ENCODE measurements around the gene SNAPIN. TPM values are rescaled to one million over a fixed set of nuclear protein-coding genes. Genes with fewer than 3 reads are reported as not detected.

SNAPIN gene
- total RNA-seq, 2 donors from 2014 or later: 64.9 to 73.0 TPM

GRCh38 chr1:153643816-153644215 lies 14.7 kb upstream of the SNAPIN start:
- DNase-seq (ENCODE audit: low spot score): no peak
- Histone ChIP-seq H3K36me3 (peaks cover 10 to 11% of the 10 kb centered on the region in 2 donors), H3K9me3 (no peaks in the 10 kb centered on the region), H3K4me3 (no peak overlapping the region), H3K4me1 (replicated peaks) (no peaks in the 10 kb centered on the region), H3K27ac (no peak overlapping the region), H3K27me3 (replicated peaks; ENCODE audit: insufficient read depth) (no peaks in the 10 kb centered on the region)
- intact Hi-C loops (cut with DNase I): no loop called here
- TF ChIP-seq CTCF (IDR thresholded peaks at IDR 0.05) (no peak), POLR2A (IDR thresholded peaks at IDR 0.05) (no peak), POLR2AphosphoS5 (IDR thresholded peaks at IDR 0.05) (no peak)

- intact Hi-C loops (cut with DNase I): no loop called here
- Histone ChIP-seq H3K36me3 (peaks cover 6 to 11% of the 10 kb centered on the region in 2 donors), H3K27me3 (replicated peaks; ENCODE audit: insufficient read depth) (no peaks in the 10 kb centered on the region), H3K4me1 (replicated peaks) (peaks cover 4% of the 10 kb centered on the region), H3K9me3 (no peaks in the 10 kb centered on the region), H3K4me3 (no peak overlapping the region), H3K27ac (no peak overlapping the region)
- TF ChIP-seq POLR2AphosphoS5 (IDR thresholded peaks at IDR 0.05) (no peak), CTCF (IDR thresholded peaks at IDR 0.05) (no peak), POLR2A (IDR thresholded peaks at IDR 0.05) (no peak)
- no peak for DNase-seq (ENCODE audit: low spot score)
- WGBS: 84% methylated on average over 5 of the region's 5 CpGs
These were observed 11.7 kb upstream of the SNAPIN start for GRCh38 chr1:153646672-153647345.

GRCh38 chr1:153647346-153647714 lies 11.2 kb upstream of the SNAPIN start:
- DNase-seq (ENCODE audit: low spot score): no peak
- intact Hi-C loops (cut with DNase I): no loop called here
- WGBS: 59% methylated on average over 2 of the region's 2 CpGs
- H3K27me3 ChIP-seq (replicated peaks; ENCODE audit: insufficient read depth): no peaks in the 10 kb centered on the region
- TF ChIP-seq CTCF (IDR thresholded peaks at IDR 0.05) (no peak), POLR2AphosphoS5 (IDR thresholded peaks at IDR 0.05) (no peak), POLR2A (IDR thresholded peaks at IDR 0.05) (no peak)
- H3K9me3 ChIP-seq: no peaks in the 10 kb centered on the region
- peaks cover 6 to 11% of the 10 kb centered on the region in 2 donors for H3K36me3 ChIP-seq
- no peak overlapping the region for H3K27ac ChIP-seq
- peaks cover 4% of the 10 kb centered on the region for H3K4me1 ChIP-seq (replicated peaks)
- no peak overlapping the region for H3K4me3 ChIP-seq

GRCh38 chr1:153648000-153648643 lies 10.4 kb upstream of the SNAPIN start:
- Histone ChIP-seq H3K27me3 (replicated peaks; ENCODE audit: insufficient read depth) (no peaks in the 10 kb centered on the region), H3K4me3 (no peak overlapping the region), H3K36me3 (peaks cover 4% of the 10 kb centered on the region in 2 donors), H3K27ac (no peak overlapping the region), H3K4me1 (replicated peaks) (peaks cover 4% of the 10 kb centered on the region), H3K9me3 (no peaks in the 10 kb centered on the region)
- WGBS: 83% methylated on average over 10 of the region's 10 CpGs
- DNase-seq (ENCODE audit: low spot score): no peak
- intact Hi-C loops (cut with DNase I): no loop called here
- TF ChIP-seq CTCF (IDR thresholded peaks at IDR 0.05): no peak
